Measurements from ENCODE around the gene KDM1A. TPM values are rescaled to one million over a fixed set of nuclear protein-coding genes. Genes with fewer than 3 reads are reported as not detected.

The KDM1A gene
- total RNA-seq, 1 donor from 2014 or later = 302 TPM

GRCh38 chr1:23062271-23062670 is 43.0 kb downstream of the KDM1A start:
- FAIRE-seq (no peak), DNase-seq (ENCODE audit: low spot score in 2 of 2) (no peak)

- DNase-seq (ENCODE audit: low spot score in 2 of 2) (no peak), FAIRE-seq (no peak)
These were observed 46.1 kb downstream of the KDM1A start for GRCh38 chr1:23065385-23065784.

- FAIRE-seq = no peak
- DNase-seq (ENCODE audit: low spot score in 2 of 2) = no peak
These were observed 46.8 kb downstream of the KDM1A start for GRCh38 chr1:23066075-23066474.

- DNase-seq (ENCODE audit: low spot score in 2 of 2) (no peak), FAIRE-seq (no peak)
These were observed 49.9 kb downstream of the KDM1A start for GRCh38 chr1:23069149-23069548.

GRCh38 chr1:23069675-23070074 is 50.4 kb downstream of the KDM1A start:
- DNase-seq (ENCODE audit: low spot score in 2 of 2) = no peak
- no peak for FAIRE-seq

- DNase-seq (ENCODE audit: low spot score in 2 of 2) = no peak
- no peak for FAIRE-seq
These were observed 54.7 kb downstream of the KDM1A start for GRCh38 chr1:23074012-23074411.

- no peak for DNase-seq (ENCODE audit: low spot score in 2 of 2)
- FAIRE-seq = no peak
These were observed 59.8 kb downstream of the KDM1A start for GRCh38 chr1:23079025-23079424.

GRCh38 chr1:23080885-23081284 is 61.6 kb downstream of the KDM1A start:
- FAIRE-seq (no peak), DNase-seq (ENCODE audit: low spot score in 2 of 2) (no peak)

- FAIRE-seq = no peak
- no peak for DNase-seq (ENCODE audit: low spot score in 2 of 2)
These were observed 62.1 kb downstream of the KDM1A start for GRCh38 chr1:23081376-23081775.

GRCh38 chr1:23083714-23084480 is 64.6 kb downstream of the KDM1A start:
- no peak for DNase-seq (ENCODE audit: low spot score in 2 of 2)
- no peak for FAIRE-seq

- FAIRE-seq (no peak), DNase-seq (ENCODE audit: low spot score in 2 of 2) (no peak)
These were observed 65.6 kb downstream of the KDM1A start for GRCh38 chr1:23084880-23085279.

- no peak for FAIRE-seq
- DNase-seq (ENCODE audit: low spot score in 2 of 2) = no peak
These were observed 66.4 kb downstream of the KDM1A start for GRCh38 chr1:23085696-23086095.

- no peak for DNase-seq (ENCODE audit: low spot score in 2 of 2)
- no peak for FAIRE-seq
These were observed 68.8 kb downstream of the KDM1A start for GRCh38 chr1:23088027-23088426.

- no peak for DNase-seq (ENCODE audit: low spot score in 2 of 2)
- FAIRE-seq = no peak
These were observed 70.8 kb downstream of the KDM1A start for GRCh38 chr1:23090056-23090455.

GRCh38 chr1:23091545-23091944 is 72.3 kb downstream of the KDM1A start:
- FAIRE-seq (no peak), DNase-seq (ENCODE audit: low spot score in 2 of 2) (no peak)

GRCh38 chr1:23092447-23092846 is 73.2 kb downstream of the KDM1A start:
- no peak for DNase-seq (ENCODE audit: low spot score in 2 of 2)
- FAIRE-seq = no peak

GRCh38 chr1:23097316-23097715 is 78.0 kb downstream of the KDM1A start:
- no peak for DNase-seq (ENCODE audit: low spot score in 2 of 2)
- FAIRE-seq = no peak

GRCh38 chr1:23098463-23099170 is 79.3 kb downstream of the KDM1A start:
- FAIRE-seq (no peak), DNase-seq (ENCODE audit: low spot score in 2 of 2) (peak; percentile 38 to 58)

- FAIRE-seq (no peak), DNase-seq (ENCODE audit: low spot score in 2 of 2) (no peak)
These were observed 79.9 kb downstream of the KDM1A start for GRCh38 chr1:23099171-23099536.

GRCh38 chr1:23100074-23100748 is 80.9 kb downstream of the KDM1A start:
- DNase-seq (ENCODE audit: low spot score in 2 of 2) = no peak
- FAIRE-seq = no peak

- FAIRE-seq = no peak
- no peak for DNase-seq (ENCODE audit: low spot score in 2 of 2)
These were observed 82.0 kb downstream of the KDM1A start for GRCh38 chr1:23101101-23101827.
